HepG2 (cell line): ENCODE data around the gene AUTS2. TPM values are rescaled to one million over a fixed set of nuclear protein-coding genes. Genes with fewer than 3 reads are reported as not detected.

Experiments
- ATAC-seq: fragments of 200-7000 bp; cut with Tn5 transposase; 3 replicates; pipeline ENCODE4 v1.9.1; 2020; ENCODE audit warnings: mild to moderate bottlenecking, moderate library complexity
- BruUV-seq: library from RNA; stranded (reverse); fragments of 400-500 nt; replicated peaks from 2 replicates; lab custom pipeline; 2021; lab: Mats Ljungman, UMichigan
- CTCF ChIA-PET: fragments of 300-600 bp; formaldehyde crosslinking; extraction: SDS; loops from one replicate; lab custom pipeline; 2021; ENCODE audit warnings: low total read pairs, inconsistent platforms, low intra/inter-chr PET ratio; lab: Yijun Ruan, JAX
- POLR2A ChIA-PET: fragments of 350-600 bp; sonication (Branson Sonifier 250); formaldehyde crosslinking; loops from one replicate; lab custom pipeline; 2020; ENCODE audit warnings: antibody characterized with exemption, inconsistent platforms; lab: Yijun Ruan, JAX
- DNase-seq: peaks from one replicate; pipeline ENCODE4 v3.0.0-alpha.2; 2015; ENCODE audit warnings: low spot score
- FAIRE-seq: peaks from 3 replicates; lab custom pipeline; 2011; peaks lifted over from hg19 to GRCh38; lab: Jason Lieb, UNC
- H2AFZ ChIP-seq: one replicate; pipeline ENCODE4 v1.6.1; 2011; ENCODE audit warnings: low read length, inconsistent platforms
- H3K27ac ChIP-seq: fragments of 300-600 bp; 3 replicates; pipeline ENCODE4 v1.8.0; 2011; ENCODE audit warnings: mixed run types, mild to moderate bottlenecking, mixed read lengths, low read length, inconsistent platforms; ENCODE audit not compliant: insufficient read depth; ENCODE audit errors: extremely low read length
- H3K27me3 ChIP-seq, 2 experiments: fragments of 200-600 bp in 1 of 2; 2 replicates in 1 of 2; 3 replicates in 1 of 2; pipeline versions ENCODE4 v1.6.0 to v1.8.0; 2011; ENCODE audit warnings: low read length in 2 of 2, mild to moderate bottlenecking in 2 of 2, moderate library complexity in 2 of 2, inconsistent platforms in 1 of 2; ENCODE audit not compliant: insufficient read depth in 2 of 2, control insufficient read depth in 1 of 2
- H3K36me3 ChIP-seq, 2 experiments: fragments of 200-600 bp in 1 of 2; replicated peaks in 1 of 2; 2 replicates in 1 of 2; 3 replicates in 1 of 2; pipeline versions ENCODE4 v1.5.1 to v1.8.0; 2011; ENCODE audit warnings: low read length in 2 of 2, inconsistent platforms in 1 of 2; ENCODE audit not compliant: insufficient read depth in 2 of 2, control insufficient read depth in 1 of 2
- H3K4me1 ChIP-seq: 2 replicates; pipeline ENCODE4 v1.5.1; 2012; ENCODE audit warnings: low read length, inconsistent platforms; ENCODE audit not compliant: insufficient read depth
- H3K4me2 ChIP-seq: 2 replicates; pipeline ENCODE4 v1.6.0; 2011; ENCODE audit warnings: low read depth, low read length, inconsistent platforms
- H3K4me3 ChIP-seq, 3 experiments: fragments of 200-600 bp in 1 of 3; sonication (generic), shearing (Covaris generic) in 1 of 3; replicated peaks in 1 of 3; 2 replicates each; pipeline ENCODE4 v1.5.1; 2011 to 2016; ENCODE audit warnings: low read length in 3 of 3, inconsistent platforms in 2 of 3, low read depth in 2 of 3, mild to moderate bottlenecking in 2 of 3, control low read depth in 1 of 3, mixed read lengths in 1 of 3; ENCODE audit not compliant: insufficient read depth in 1 of 3
- H3K79me2 ChIP-seq: one replicate; pipeline ENCODE4 v1.6.1; 2011; ENCODE audit warnings: low read length, inconsistent platforms; ENCODE audit not compliant: insufficient read depth
- H3K9ac ChIP-seq: 2 replicates; pipeline ENCODE4 v1.6.0; 2011; ENCODE audit warnings: mild to moderate bottlenecking, low read depth, low read length, inconsistent platforms; ENCODE audit not compliant: insufficient read depth
- H3K9me3 ChIP-seq: 2 replicates; pipeline ENCODE4 v1.5.1; 2012; ENCODE audit warnings: mild to moderate bottlenecking, low read length
- H4K20me1 ChIP-seq: 2 replicates; pipeline ENCODE4 v1.6.0; 2011; ENCODE audit warnings: inconsistent platforms, mild to moderate bottlenecking, low read length, moderate library complexity; ENCODE audit not compliant: insufficient read depth
- BHLHE40 ChIP-seq: IDR thresholded peaks from 2 replicates; pipeline ENCODE4 v1.6.1; 2011; ENCODE audit warnings: low read length, improper control_type of control experiment
- CSRNP1 ChIP-seq: sonication (generic); formaldehyde crosslinking; IDR thresholded peaks from 2 replicates; pipeline ENCODE4 v1.8.1; 2023; ENCODE audit warnings: mild to moderate bottlenecking, missing genetic modification reagents
- ETS1 ChIP-seq: sonication (generic); formaldehyde crosslinking; IDR thresholded peaks from 2 replicates; pipeline ENCODE4 v1.4.0; 2020; ENCODE audit warnings: missing genetic modification reagents
- FOXA3 ChIP-seq: IDR thresholded peaks from 2 replicates; pipeline ENCODE4 v1.6.1; 2016; ENCODE audit warnings: missing genetic modification reagents, missing compliant biosample characterization
- GPBP1L1 ChIP-seq: sonication (generic); formaldehyde crosslinking; IDR thresholded peaks from 2 replicates; pipeline ENCODE4 v1.5.0; 2020; ENCODE audit warnings: mild to moderate bottlenecking, missing genetic modification reagents
- KDM1A ChIP-seq: IDR thresholded peaks from 2 replicates; pipeline ENCODE4 v1.6.1; 2016; ENCODE audit warnings: missing compliant biosample characterization
- MAFK ChIP-seq, 2 experiments: IDR thresholded peaks in 1 of 2; conservative IDR thresholded peaks in 1 of 2; 2 replicates each; pipeline ENCODE4 v1.6.1; 2011; ENCODE audit warnings: improper control_type of control experiment in 2 of 2, low read length in 2 of 2
- MTF1 ChIP-seq: sonication (generic); formaldehyde crosslinking; IDR thresholded peaks from 2 replicates; pipeline ENCODE4 v1.5.0; 2020; ENCODE audit warnings: missing genetic modification reagents
- MYNN ChIP-seq: sonication (generic); formaldehyde crosslinking; IDR thresholded peaks from 2 replicates; pipeline ENCODE4 v1.4.0; 2020; ENCODE audit warnings: mild to moderate bottlenecking, low read depth, missing genetic modification reagents
- PCBP1 ChIP-seq: fragments of 200-400 bp; formaldehyde crosslinking; IDR thresholded peaks from 2 replicates; pipeline ENCODE4 v1.6.1; 2017; ENCODE audit warnings: mild to moderate bottlenecking, low read depth, low read length, borderline replicate concordance
- SOX6 ChIP-seq, 2 experiments: fragments of 450-650 bp in 1 of 2; sonication (generic) in 1 of 2; formaldehyde crosslinking in 1 of 2; IDR thresholded peaks; 2 replicates each; pipeline versions ENCODE4 v1.4.0 to v1.6.1; 2017 to 2020; ENCODE audit warnings: antibody characterized with exemption in 1 of 2, mild to moderate bottlenecking in 1 of 2, missing genetic modification reagents in 1 of 2
- SP140L ChIP-seq: sonication (generic); formaldehyde crosslinking; IDR thresholded peaks from 2 replicates; pipeline ENCODE4 v1.4.0; 2020; ENCODE audit warnings: missing genetic modification reagents, borderline replicate concordance
- THYN1 ChIP-seq: sonication (generic); formaldehyde crosslinking; IDR thresholded peaks from 2 replicates; pipeline ENCODE4 v1.8.1; 2023; ENCODE audit warnings: low read depth, mild to moderate bottlenecking, moderate library complexity, missing genetic modification reagents, borderline replicate concordance
- ZC3H4 ChIP-seq: sonication (generic); formaldehyde crosslinking; IDR thresholded peaks from 2 replicates; pipeline ENCODE4 v1.4.0; 2020; ENCODE audit warnings: missing genetic modification reagents, borderline replicate concordance
- ZNF138 ChIP-seq: sonication (generic); formaldehyde crosslinking; IDR thresholded peaks from 2 replicates; pipeline ENCODE4 v1.5.0; 2020; ENCODE audit warnings: mild to moderate bottlenecking, low read depth, missing genetic modification reagents
- WGBS: methylation state at CpG from one replicate; pipeline ENCODE4 v1.1.6; 2017; ENCODE audit warnings: low lambda C conversion rate; 5-methylcytosine and 5-hydroxymethylcytosine counted together
- in situ Hi-C: cut with HindIII; loops from 2 replicates; pipeline ENCODE4 v1.10.0; 2017; ENCODE audit warnings: low pct_unique_long_range_greater_than_20kb; ENCODE audit not compliant: extremely low pct_ligation_motif_present
- intact Hi-C: fragments of 100-400 bp; cut with micrococcal nuclease; formaldehyde crosslinking; loops from one replicate; pipeline ENCODE4 v1.10.0; 2022; ENCODE audit not compliant: unreplicated experiment
- polyA plus RNA-seq, 8 experiments: library from polyadenylated mRNA; depleted of rRNA in 3 of 8; stranded (reverse) in 7 of 8; unstranded in 1 of 8; fragments of >200 nt; fragmentation: Illumina TruSeq in 4 of 8; extraction: Trizol in 4 of 8; gene quantifications; 2 replicates each; pipeline versions ENCODE4 v1.2.1 to v1.2.3, GENCODE V29; 2011 to 2016; ENCODE audit warnings: low read depth in 4 of 8, missing spikeins in 1 of 8, mixed read lengths in 1 of 8; ENCODE audit not compliant: insufficient read depth in 1 of 8
- total RNA-seq, 5 experiments: library from RNA; depleted of rRNA; stranded (reverse); fragments of >200 nt; fragmentation: Illumina TruSeq; extraction: Trizol; gene quantifications; 2 replicates each; pipeline ENCODE4 v1.2.3, GENCODE V29; 2016; ENCODE audit warnings: low read depth in 1 of 5

AUTS2 gene
- total and polyA plus RNA-seq, 2 of the 13 experiments (the other 11 are each of a cell fraction or from before 2014, with no cell fraction given), result 0.38 TPM; not detected in 1

- Histone ChIP-seq H3K36me3 (no peaks in the 10 kb centered on the region), H4K20me1 (no peaks in the 10 kb centered on the region), H3K4me1 (no peaks in the 10 kb centered on the region), H3K4me2 (no peak overlapping the region), H3K4me3 (no peak overlapping the region), H3K27ac (no peak overlapping the region), H3K27me3 (no peaks in the 10 kb centered on the region), H2AFZ (no peak overlapping the region), H3K79me2 (no peaks in the 10 kb centered on the region), H3K9me3 (no peaks in the 10 kb centered on the region), H3K9ac (no peak overlapping the region)
- in situ Hi-C loops, result no loop called here
- FAIRE-seq, result no peak
- intact Hi-C loops, result no loop called here
- ATAC-seq, result no peak
- BruUV-seq, result no TSS peak
- ChIA-PET POLR2A (no interaction called here), CTCF (no interaction called here)
- 0% methylated on average over 1 of the region's 1 CpG for WGBS
- no peak for DNase-seq
- TF ChIP-seq MTF1 (CRISPR knock-in tag) (no peak), FOXA3 (CRISPR knock-in tag) (no peak), BHLHE40 (no peak), SOX6 (IDR thresholded peaks at IDR 0.05) (no peak), SOX6 (CRISPR knock-in tag; IDR thresholded peaks at IDR 0.05) (no peak), CSRNP1 (CRISPR knock-in tag) (no peak), ETS1 (CRISPR knock-in tag) (no peak), ZC3H4 (CRISPR knock-in tag) (no peak), MYNN (CRISPR knock-in tag) (no peak), GPBP1L1 (CRISPR knock-in tag) (no peak), THYN1 (no peak), ZNF138 (CRISPR knock-in tag) (no peak), SP140L (CRISPR knock-in tag) (no peak), KDM1A (CRISPR knock-in tag) (no peak), PCBP1 (no peak), MAFK (conservative IDR thresholded peaks at IDR 0.05 in 1 of 2, IDR thresholded peaks at IDR 0.05 in 1 of 2; ENCODE audit: low read length in 2 of 2) (no peak)
Observed at GRCh38 chr7:69685293-69685631, 87.0 kb downstream of the AUTS2 start.
